Transverse colon (tissue), 4 donors: ENCODE measurements around the gene TEAD4. TPM values are rescaled to one million over a fixed set of nuclear protein-coding genes. Genes with fewer than 3 reads are reported as not detected.

ENCODE experiments used
- DNase-seq: peaks from one replicate; pipeline ENCODE4 v3.0.0-alpha.2; 2019
- H3K27ac ChIP-seq, 4 donors: fragments of 200-600 bp; sonication (generic); 2 replicates each; pipeline ENCODE4 v1.5.1; 2016 to 2018; ENCODE audit warnings: inconsistent platforms in 4 of 4
- H3K27me3 ChIP-seq: fragments of 200-600 bp; sonication (generic); 2 replicates; pipeline ENCODE4 v1.5.1; 2017; ENCODE audit warnings: inconsistent platforms
- H3K36me3 ChIP-seq, 4 donors: fragments of 200-600 bp; sonication (generic); 2 replicates each; pipeline ENCODE4 v1.5.1; 2017 to 2019; ENCODE audit warnings: inconsistent platforms in 4 of 4
- H3K4me1 ChIP-seq, 4 donors: fragments of 200-600 bp; sonication (generic); 2 replicates each; pipeline ENCODE4 v1.5.1; 2017 to 2020; ENCODE audit warnings: inconsistent platforms in 4 of 4
- H3K4me3 ChIP-seq, 4 donors: fragments of 200-600 bp; sonication (generic); 1 replicate in 1 of 4; 2 replicates in 3 of 4; pipeline versions ENCODE4 v1.5.1 to v1.6.1; 2017 to 2019; ENCODE audit warnings: inconsistent platforms in 4 of 4
- H3K9me3 ChIP-seq, 2 donors: fragments of 200-600 bp; sonication (generic); 2 replicates each; pipeline ENCODE4 v1.5.1; 2017 to 2019; ENCODE audit warnings: inconsistent platforms in 2 of 2
- CTCF ChIP-seq, 5 experiments: fragments of 200-600 bp in 3 of 5; fragments of 450-650 bp in 2 of 5; sonication (generic) in 3 of 5; IDR thresholded peaks; 1 replicate in 2 of 5; 2 replicates in 3 of 5; pipeline ENCODE4 v1.5.1; 2016 to 2017; ENCODE audit warnings: antibody characterized with exemption in 5 of 5, inconsistent platforms in 3 of 5, mild to moderate bottlenecking in 2 of 5, moderate library complexity in 1 of 5
- EP300 ChIP-seq: sonication (generic); formaldehyde crosslinking; IDR thresholded peaks from one replicate; pipeline ENCODE4 v1.6.1; 2017; ENCODE audit warnings: antibody characterized with exemption, low read depth
- POLR2A ChIP-seq: fragments of 450-650 bp; IDR thresholded peaks from one replicate; pipeline ENCODE4 v1.6.1; 2016; ENCODE audit warnings: antibody characterized with exemption, mild to moderate bottlenecking, moderate library complexity
- POLR2AphosphoS5 ChIP-seq, 3 donors: sonication (generic); formaldehyde crosslinking; IDR thresholded peaks; one replicate each; pipeline ENCODE4 v1.6.1; 2016; ENCODE audit warnings: antibody characterized with exemption in 3 of 3
- WGBS, 2 donors: methylation state at CpG; one replicate each; pipeline ENCODE4 v1.1.5; 2018; ENCODE audit warnings: low coverage in 1 of 2; 5-methylcytosine and 5-hydroxymethylcytosine counted together
- in situ Hi-C, 4 donors: fragments of 200-750 bp; cut with MboI; loops; one replicate each; pipeline versions ENCODE4 v1.15.0 to v1.15.1; 2017; ENCODE audit warnings: low sequenced_read_pairs in 3 of 4, low pct_ligation_motif_present in 1 of 4, low pct_unique_long_range_greater_than_20kb in 1 of 4
- intact Hi-C: fragments of 100-400 bp; cut with DNase I; formaldehyde crosslinking; loops from one replicate; pipeline ENCODE4 v1.15.1; 2023; ENCODE audit warnings: low total_unique reads
- total RNA-seq, 4 donors: library from RNA; depleted of rRNA; stranded (reverse); fragments of >200 nt; gene quantifications; one replicate each; pipeline ENCODE4 v1.1.0, GENCODE V29; 2016

The TEAD4 gene
- total RNA-seq, 4 donors from 2014 or later, result 4.2 to 29.7 (median 6.3) TPM

GRCh38 chr12:3016191-3016590, 57.0 kb downstream of the TEAD4 start:
- 84% methylated on average over 8 of the region's 8 CpGs; no CpG with 5 or more reads in 1 of the 2 donors for WGBS, 2 donors
- Histone ChIP-seq H3K9me3 (no peaks in the 10 kb centered on the region), H3K36me3 (no peaks in the 10 kb centered on the region), H3K27ac (no peak overlapping the region), H3K4me1 (no peaks in the 10 kb centered on the region), H3K4me3 (no peak overlapping the region), H3K27me3 (no peaks in the 10 kb centered on the region)
- DNase-seq, result no peak
- in situ Hi-C loops (no loop called here), intact Hi-C loops (no loop called here)
- TF ChIP-seq POLR2AphosphoS5 (IDR thresholded peaks at IDR 0.05) (no peak), CTCF (IDR thresholded peaks at IDR 0.05) (no peak), EP300 (no peak), POLR2A (no peak)

- no peak overlapping the region for H3K27ac ChIP-seq
- H3K4me3 ChIP-seq, result no peak overlapping the region
- H3K36me3 ChIP-seq, result no peaks in the 10 kb centered on the region
- no peaks in the 10 kb centered on the region for H3K27me3 ChIP-seq
- intact Hi-C loops (loop anchor here (1.0 kb wide), 1 partner anchor 157 kb away; no protein-coding TSS in a partner anchor), in situ Hi-C loops (no loop called here)
- no peak for TF ChIP-seq POLR2A
- no peak for TF ChIP-seq POLR2AphosphoS5 (IDR thresholded peaks at IDR 0.05)
- TF ChIP-seq EP300, result no peak
- TF ChIP-seq CTCF (IDR thresholded peaks at IDR 0.05), result no peak
- no peaks in the 10 kb centered on the region for H3K9me3 ChIP-seq
- WGBS, 2 donors, result 90% methylated on average over 11 of the region's 11 CpGs; no CpG with 5 or more reads in 1 of the 2 donors
- no peak for DNase-seq
- H3K4me1 ChIP-seq, result no peaks in the 10 kb centered on the region
Observed at GRCh38 chr12:3017281-3017680, 58.1 kb downstream of the TEAD4 start.

GRCh38 chr12:3018284-3019004, 59.2 kb downstream of the TEAD4 start:
- H3K27me3 ChIP-seq, result no peaks in the 10 kb centered on the region
- H3K36me3 ChIP-seq, result no peaks in the 10 kb centered on the region
- DNase-seq, result no peak
- no peaks in the 10 kb centered on the region for H3K9me3 ChIP-seq
- H3K4me3 ChIP-seq, result no peak overlapping the region
- no peaks in the 10 kb centered on the region for H3K4me1 ChIP-seq
- in situ Hi-C loops (no loop called here), intact Hi-C loops (no loop called here)
- no peak overlapping the region for H3K27ac ChIP-seq
- TF ChIP-seq CTCF (IDR thresholded peaks at IDR 0.05), result no peak
- no peak for TF ChIP-seq POLR2A
- no peak for TF ChIP-seq EP300
- TF ChIP-seq POLR2AphosphoS5 (IDR thresholded peaks at IDR 0.05), result no peak
- 90% methylated on average over 15 of the region's 15 CpGs; no CpG with 5 or more reads in 1 of the 2 donors for WGBS, 2 donors

- Histone ChIP-seq H3K4me3 (no peak overlapping the region), H3K9me3 (no peaks in the 10 kb centered on the region), H3K36me3 (no peaks in the 10 kb centered on the region), H3K27ac (no peak overlapping the region), H3K27me3 (no peaks in the 10 kb centered on the region), H3K4me1 (no peaks in the 10 kb centered on the region)
- TF ChIP-seq POLR2A, result no peak
- TF ChIP-seq CTCF (IDR thresholded peaks at IDR 0.05), result no peak
- no peak for TF ChIP-seq EP300
- no peak for TF ChIP-seq POLR2AphosphoS5 (IDR thresholded peaks at IDR 0.05)
- WGBS, 2 donors, result 89% methylated on average over 25 of the region's 25 CpGs; no CpG with 5 or more reads in 1 of the 2 donors
- no peak for DNase-seq
- intact Hi-C loops (no loop called here), in situ Hi-C loops (no loop called here)
Observed at GRCh38 chr12:3019005-3019680, 59.9 kb downstream of the TEAD4 start.
